Measurements from ENCODE around the gene KCMF1.

KCMF1 gene

GRCh38 chr2:85018049-85018447 is 47.1 kb downstream of the KCMF1 start:
- in situ Hi-C loops (cut with MboI; ENCODE audit: low sequenced_read_pairs) = no loop called here

GRCh38 chr2:85019121-85019520 is 48.2 kb downstream of the KCMF1 start:
- in situ Hi-C loops (cut with MboI; ENCODE audit: low sequenced_read_pairs) = no loop called here

- in situ Hi-C loops (cut with MboI; ENCODE audit: low sequenced_read_pairs) = no loop called here
These were observed 51.3 kb downstream of the KCMF1 start for GRCh38 chr2:85022232-85022631.

- in situ Hi-C loops (cut with MboI; ENCODE audit: low sequenced_read_pairs) = no loop called here
These were observed 53.5 kb downstream of the KCMF1 start for GRCh38 chr2:85024372-85025047.

- in situ Hi-C loops (cut with MboI; ENCODE audit: low sequenced_read_pairs) = no loop called here
These were observed 61.7 kb downstream of the KCMF1 start for GRCh38 chr2:85032621-85033020.

GRCh38 chr2:85033388-85033787 is 62.4 kb downstream of the KCMF1 start:
- in situ Hi-C loops (cut with MboI; ENCODE audit: low sequenced_read_pairs) = no loop called here

- in situ Hi-C loops (cut with MboI; ENCODE audit: low sequenced_read_pairs) = no loop called here
These were observed 63.2 kb downstream of the KCMF1 start for GRCh38 chr2:85034158-85034557.

GRCh38 chr2:85037622-85038021 is 66.7 kb downstream of the KCMF1 start:
- in situ Hi-C loops (cut with MboI; ENCODE audit: low sequenced_read_pairs) = no loop called here

- in situ Hi-C loops (cut with MboI; ENCODE audit: low sequenced_read_pairs) = no loop called here
These were observed 71.4 kb downstream of the KCMF1 start for GRCh38 chr2:85042330-85042729.

- in situ Hi-C loops (cut with MboI; ENCODE audit: low sequenced_read_pairs) = no loop called here
These were observed 77.6 kb downstream of the KCMF1 start for GRCh38 chr2:85048534-85048933.

GRCh38 chr2:85049236-85049635 is 78.3 kb downstream of the KCMF1 start:
- in situ Hi-C loops (cut with MboI; ENCODE audit: low sequenced_read_pairs) = no loop called here

- in situ Hi-C loops (cut with MboI; ENCODE audit: low sequenced_read_pairs) = no loop called here
These were observed 82.8 kb downstream of the KCMF1 start for GRCh38 chr2:85053802-85054201.

GRCh38 chr2:85057226-85057962 is 86.4 kb downstream of the KCMF1 start:
- in situ Hi-C loops (cut with MboI; ENCODE audit: low sequenced_read_pairs) = no loop called here

- in situ Hi-C loops (cut with MboI; ENCODE audit: low sequenced_read_pairs) = no loop called here
These were observed 90.9 kb downstream of the KCMF1 start for GRCh38 chr2:85061896-85062295.

GRCh38 chr2:85062565-85062964 is 91.6 kb downstream of the KCMF1 start:
- in situ Hi-C loops (cut with MboI; ENCODE audit: low sequenced_read_pairs) = no loop called here

GRCh38 chr2:85063981-85064599 is 93.1 kb downstream of the KCMF1 start:
- in situ Hi-C loops (cut with MboI; ENCODE audit: low sequenced_read_pairs) = no loop called here

GRCh38 chr2:85064927-85065577 is 94.1 kb downstream of the KCMF1 start:
- in situ Hi-C loops (cut with MboI; ENCODE audit: low sequenced_read_pairs) = no loop called here

- in situ Hi-C loops (cut with MboI; ENCODE audit: low sequenced_read_pairs) = no loop called here
These were observed 95.2 kb downstream of the KCMF1 start for GRCh38 chr2:85066006-85066740.

- in situ Hi-C loops (cut with MboI; ENCODE audit: low sequenced_read_pairs) = no loop called here
These were observed 96.0 kb downstream of the KCMF1 start for GRCh38 chr2:85066874-85067351.

GRCh38 chr2:85071096-85071495 is 100.1 kb downstream of the KCMF1 start:
- in situ Hi-C loops (cut with MboI; ENCODE audit: low sequenced_read_pairs) = no loop called here

- in situ Hi-C loops (cut with MboI; ENCODE audit: low sequenced_read_pairs) = no loop called here
These were observed 102.1 kb downstream of the KCMF1 start for GRCh38 chr2:85073033-85073432.

Measured in HL-60/S4 (cell line).